IPS-20b (cell line): ENCODE results near the gene OMG.
"Not testable (repeated sequence)": the region's sequence is repeated elsewhere in the genome, so short reads cannot be mapped to it uniquely, and the experiment has no call there.

Source experiments
- H3K27ac ChIP-seq: one replicate; pipeline ENCODE4 v1.5.1; 2013; ENCODE audit warnings: low read length
- H3K27me3 ChIP-seq: 2 replicates; pipeline ENCODE4 v1.6.1; 2013; ENCODE audit warnings: mild to moderate bottlenecking, low read length, inconsistent platforms; ENCODE audit not compliant: insufficient read depth
- H3K36me3 ChIP-seq: 2 replicates; pipeline ENCODE4 v1.6.1; 2013; ENCODE audit warnings: low read depth, mild to moderate bottlenecking, inconsistent platforms, low read length, moderate library complexity; ENCODE audit not compliant: insufficient read depth
- H3K4me1 ChIP-seq: 2 replicates; pipeline ENCODE4 v1.6.1; 2013; ENCODE audit warnings: mild to moderate bottlenecking, control low read depth, inconsistent platforms, low read length, moderate library complexity; ENCODE audit not compliant: insufficient read depth
- H3K4me3 ChIP-seq: 2 replicates; pipeline ENCODE4 v1.5.1; 2013; ENCODE audit warnings: mild to moderate bottlenecking, low read length, inconsistent platforms
- H3K9ac ChIP-seq: 2 replicates; pipeline ENCODE4 v1.6.1; 2013; ENCODE audit warnings: low read depth, mild to moderate bottlenecking, inconsistent platforms, low read length, moderate library complexity
- H3K9me3 ChIP-seq: 2 replicates; pipeline ENCODE4 v1.6.1; 2013; ENCODE audit warnings: mild to moderate bottlenecking, low read depth, low read length, inconsistent platforms; ENCODE audit not compliant: insufficient read depth

The OMG gene

DNA sequence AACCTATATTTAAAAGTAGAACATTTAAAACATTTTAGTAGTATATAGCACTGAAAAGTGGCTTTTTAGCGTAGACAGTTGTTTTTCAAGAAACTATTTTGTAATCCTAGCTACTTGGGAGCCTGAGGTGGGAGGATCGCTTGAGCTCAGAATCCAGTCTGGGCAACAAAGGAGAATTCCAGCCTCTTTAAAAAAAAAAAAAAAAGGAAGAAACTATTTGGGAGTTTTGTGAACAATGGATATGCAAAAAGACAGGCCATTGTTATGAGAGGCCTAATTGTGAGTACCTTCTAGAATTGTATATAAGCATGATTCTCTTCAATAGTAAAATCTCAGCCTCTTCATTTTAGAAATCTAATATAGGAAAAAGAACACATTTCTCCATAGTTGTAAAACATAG, 17.6 kb downstream of the OMG start:
- no peak overlapping the region for H3K9ac ChIP-seq
- H3K27me3 ChIP-seq: no peaks in the 10 kb centered on the region
- H3K36me3 ChIP-seq: peaks cover 21% of the 10 kb centered on the region
- H3K4me1 ChIP-seq: peaks cover 9% of the 10 kb centered on the region; the same call in 1 of the 2 replicates
- H3K27ac ChIP-seq: no peak overlapping the region
- no peak overlapping the region for H3K4me3 ChIP-seq
- no peaks in the 10 kb centered on the region for H3K9me3 ChIP-seq

DNA sequence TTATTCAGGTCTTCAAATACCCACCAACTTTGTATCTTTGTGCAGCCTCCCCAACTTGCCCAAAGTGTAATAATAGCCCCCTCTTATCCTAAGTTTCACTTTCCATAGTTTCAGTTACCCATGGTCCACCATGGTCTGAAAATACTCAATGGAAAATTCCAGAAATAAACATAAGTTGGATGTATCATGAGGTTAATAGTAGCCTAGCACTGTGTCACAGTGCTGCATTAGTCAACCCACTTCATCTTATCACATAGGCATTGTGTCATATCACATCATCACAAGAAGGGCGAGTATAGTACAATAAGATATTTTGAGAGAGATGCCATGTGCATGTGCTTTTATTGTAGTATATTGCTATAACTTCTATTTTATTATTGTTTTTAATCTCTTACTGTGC, 21.9 kb downstream of the OMG start:
- no peak overlapping the region for H3K4me3 ChIP-seq
- no peak overlapping the region for H3K27ac ChIP-seq
- no peaks in the 10 kb centered on the region for H3K9me3 ChIP-seq
- peaks cover 9% of the 10 kb centered on the region; the same call in 1 of the 2 replicates for H3K4me1 ChIP-seq
- no peaks in the 10 kb centered on the region for H3K27me3 ChIP-seq
- peaks cover 20% of the 10 kb centered on the region for H3K36me3 ChIP-seq
- no peak overlapping the region for H3K9ac ChIP-seq

DNA sequence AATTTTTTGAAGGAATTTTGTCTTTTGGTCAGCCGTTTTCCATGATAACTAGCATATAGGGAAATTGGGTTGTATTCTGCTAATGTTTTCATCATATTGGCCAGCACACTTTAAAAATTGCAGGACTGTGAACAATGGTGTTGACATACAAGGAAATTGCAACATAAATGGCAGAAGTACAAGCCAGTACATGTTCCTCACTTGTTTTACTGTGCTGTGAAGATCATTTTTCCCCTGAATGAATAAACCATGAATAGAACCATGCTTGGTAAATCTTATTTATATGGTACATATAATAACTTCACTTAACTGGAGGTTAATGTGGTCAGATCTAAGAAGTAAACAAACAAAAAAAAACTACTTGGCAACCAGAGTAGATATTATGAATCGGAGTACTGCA, 22.8 kb downstream of the OMG start:
- Histone ChIP-seq H3K4me3 (no peak overlapping the region), H3K9ac (no peak overlapping the region), H3K4me1 (peaks cover 7% of the 10 kb centered on the region), H3K36me3 (peaks cover 25% of the 10 kb centered on the region), H3K27ac (no peak overlapping the region), H3K27me3 (no peaks in the 10 kb centered on the region), H3K9me3 (no peaks in the 10 kb centered on the region)

DNA sequence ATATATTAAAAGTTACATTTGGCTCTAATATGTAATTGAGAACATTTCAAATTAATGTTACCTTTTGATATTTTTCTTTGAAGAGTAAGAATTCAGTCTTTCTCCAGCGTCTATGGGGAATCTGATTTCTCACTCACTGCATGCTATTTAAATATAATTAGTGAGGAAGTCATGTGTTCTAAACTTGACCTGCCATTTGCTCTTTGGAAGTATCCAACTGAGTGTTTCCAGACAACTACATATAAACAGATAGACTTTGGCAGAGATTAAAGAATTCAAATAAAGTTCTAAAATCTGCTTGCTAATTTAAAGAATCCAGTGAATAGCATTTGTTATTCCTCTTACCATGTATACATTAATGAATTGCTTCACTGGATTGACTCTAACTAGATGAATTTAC, 23.5 kb downstream of the OMG start:
- Histone ChIP-seq H3K9me3 (no peaks in the 10 kb centered on the region), H3K27ac (no peak overlapping the region), H3K4me1 (peaks cover 7% of the 10 kb centered on the region; the same call in 1 of the 2 replicates), H3K27me3 (no peaks in the 10 kb centered on the region), H3K9ac (no peak overlapping the region), H3K36me3 (peaks cover 29% of the 10 kb centered on the region), H3K4me3 (no peak overlapping the region)

DNA sequence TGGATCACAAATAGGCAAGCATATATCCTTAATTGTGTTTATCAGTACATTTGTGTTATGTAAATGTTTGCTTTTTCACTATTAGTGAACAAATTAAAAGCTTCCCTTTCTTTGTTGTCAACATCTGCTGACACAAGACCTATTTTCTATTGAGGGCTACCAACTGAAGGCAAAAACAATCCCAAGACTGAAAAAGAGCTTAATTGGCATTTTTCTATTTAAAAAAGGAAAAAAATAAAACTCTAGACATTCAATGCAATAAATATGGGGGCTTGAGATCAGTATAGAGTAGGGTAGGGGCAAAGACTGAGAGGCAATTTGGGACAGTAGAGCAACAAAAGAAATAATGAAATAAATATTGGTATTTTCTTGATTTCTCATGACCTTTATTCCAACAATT, 24.2 kb downstream of the OMG start:
- Histone ChIP-seq H3K4me1 (peaks cover 7% of the 10 kb centered on the region; the same call in 1 of the 2 replicates), H3K9ac (no peak overlapping the region), H3K27ac (no peak overlapping the region), H3K9me3 (no peaks in the 10 kb centered on the region), H3K4me3 (no peak overlapping the region), H3K36me3 (peaks cover 31% of the 10 kb centered on the region), H3K27me3 (no peaks in the 10 kb centered on the region)

- H3K9ac ChIP-seq: no peak overlapping the region
- peaks cover 31% of the 10 kb centered on the region for H3K36me3 ChIP-seq
- H3K27me3 ChIP-seq: no peaks in the 10 kb centered on the region
- no peaks in the 10 kb centered on the region for H3K9me3 ChIP-seq
- H3K4me3 ChIP-seq: no peak overlapping the region
- no peak overlapping the region for H3K27ac ChIP-seq
- H3K4me1 ChIP-seq: peaks cover 7% of the 10 kb centered on the region; the same call in 1 of the 2 replicates
Measured at GRCh38 chr17:31272236-31272635, 24.8 kb downstream of the OMG start.

- peaks cover 34% of the 10 kb centered on the region for H3K36me3 ChIP-seq
Measured at GRCh38 chr17:31269578-31269983, 27.5 kb downstream of the OMG start.

DNA sequence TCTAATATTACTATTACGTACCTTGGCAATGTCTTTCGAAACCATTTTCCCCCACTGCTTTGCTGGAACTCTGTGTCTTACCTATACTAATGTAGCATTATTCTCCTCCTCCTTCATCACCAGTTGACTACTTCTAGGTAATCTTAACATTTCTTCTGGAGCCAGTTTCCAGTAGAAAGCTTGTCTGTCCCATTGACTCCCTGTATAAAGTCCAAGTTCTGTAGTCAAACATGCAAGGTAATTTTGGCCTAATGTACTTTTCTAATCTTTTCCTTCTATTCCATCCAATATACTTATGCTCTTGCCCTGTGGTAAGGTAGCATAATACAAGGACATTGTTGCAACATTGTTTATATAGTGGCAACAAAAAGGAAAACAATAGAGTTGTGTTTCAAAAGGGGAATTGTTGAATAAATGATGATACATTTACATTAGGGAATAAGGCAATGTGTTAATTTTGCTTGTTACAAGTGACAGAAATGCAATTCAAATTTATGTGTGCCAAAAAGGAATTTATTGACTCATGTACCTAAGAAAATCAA, 27.9 kb downstream of the OMG start:
- peak overlapping the region; percentile 32 for H3K27ac ChIP-seq
- H3K9ac ChIP-seq: peak overlapping the region; percentile 5; the same call in 1 of the 2 replicates
- no peak overlapping the region for H3K4me3 ChIP-seq
- H3K9me3 ChIP-seq: no peaks in the 10 kb centered on the region
- H3K27me3 ChIP-seq: no peaks in the 10 kb centered on the region
- H3K36me3 ChIP-seq: peaks cover 34% of the 10 kb centered on the region
- H3K4me1 ChIP-seq: peaks cover 7% of the 10 kb centered on the region; the same call in 1 of the 2 replicates

More at GRCh38 chr17:31269578-31269983, 27.5 kb downstream of the OMG start:
- no peak overlapping the region for H3K4me3 ChIP-seq
- H3K27ac ChIP-seq: peak overlapping the region; percentile 32
- peaks cover 7% of the 10 kb centered on the region; the same call in 1 of the 2 replicates for H3K4me1 ChIP-seq
- no peaks in the 10 kb centered on the region for H3K27me3 ChIP-seq
- H3K9ac ChIP-seq: peak overlapping the region; percentile 30; the same call in 1 of the 2 replicates
- H3K9me3 ChIP-seq: no peaks in the 10 kb centered on the region

DNA sequence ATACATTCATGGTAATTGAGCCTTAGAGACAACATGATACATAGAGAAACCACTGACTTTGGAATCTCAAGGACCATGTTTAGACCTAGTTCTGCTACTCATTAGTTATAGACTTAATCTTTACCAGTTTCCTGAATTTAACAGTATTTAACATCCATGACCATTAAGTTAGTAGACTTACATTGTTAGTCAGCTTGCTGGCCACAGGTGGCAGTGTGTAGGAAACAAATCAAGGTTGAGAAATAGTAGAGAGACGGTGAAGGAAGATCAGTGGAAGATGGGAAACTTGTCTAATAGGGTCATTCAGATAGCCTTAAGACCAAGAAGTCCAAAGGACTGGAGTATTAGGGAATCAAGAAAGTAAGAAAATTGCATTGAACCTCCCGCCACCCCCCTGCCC, 31.0 kb downstream of the OMG start:
- peaks cover 42% of the 10 kb centered on the region for H3K36me3 ChIP-seq
- H3K4me1 ChIP-seq: peaks cover 7% of the 10 kb centered on the region; the same call in 1 of the 2 replicates
- no peaks in the 10 kb centered on the region for H3K9me3 ChIP-seq
- H3K27me3 ChIP-seq: no peaks in the 10 kb centered on the region
- H3K9ac ChIP-seq: no peak overlapping the region
- no peak overlapping the region for H3K27ac ChIP-seq
- H3K4me3 ChIP-seq: no peak overlapping the region

GRCh38 chr17:31262923-31263322, 34.1 kb downstream of the OMG start:
- not testable (repeated sequence) for H3K27ac ChIP-seq, H3K4me1 ChIP-seq, H3K4me3 ChIP-seq, H3K9ac ChIP-seq, H3K9me3 ChIP-seq, H3K27me3 ChIP-seq
- H3K36me3 ChIP-seq: peaks cover 45% of the 10 kb centered on the region

DNA sequence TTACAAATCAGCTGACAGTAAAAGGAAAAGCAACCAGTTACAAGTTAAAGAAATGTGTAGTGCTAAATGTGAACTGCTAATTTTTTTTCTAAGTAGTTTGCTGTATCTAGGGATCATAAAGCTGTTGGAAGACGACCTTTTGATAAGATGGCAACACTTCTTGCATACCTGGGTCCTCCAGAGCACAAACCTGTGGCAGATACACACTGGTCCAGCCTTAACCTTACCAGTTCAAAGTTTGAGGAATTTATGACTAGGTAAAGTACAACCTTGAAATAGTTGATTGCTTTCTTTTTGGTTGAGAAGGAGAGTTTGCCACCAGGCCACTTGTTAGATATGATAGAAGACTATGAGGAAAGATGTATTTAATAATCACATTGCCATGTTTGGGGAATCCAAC, 35.4 kb downstream of the OMG start:
- no peaks in the 10 kb centered on the region for H3K4me1 ChIP-seq
- peaks cover 38% of the 10 kb centered on the region for H3K36me3 ChIP-seq
- no peak overlapping the region for H3K27ac ChIP-seq
- no peak overlapping the region for H3K4me3 ChIP-seq
- H3K27me3 ChIP-seq: no peaks in the 10 kb centered on the region
- H3K9me3 ChIP-seq: no peaks in the 10 kb centered on the region
- H3K9ac ChIP-seq: no peak overlapping the region

DNA sequence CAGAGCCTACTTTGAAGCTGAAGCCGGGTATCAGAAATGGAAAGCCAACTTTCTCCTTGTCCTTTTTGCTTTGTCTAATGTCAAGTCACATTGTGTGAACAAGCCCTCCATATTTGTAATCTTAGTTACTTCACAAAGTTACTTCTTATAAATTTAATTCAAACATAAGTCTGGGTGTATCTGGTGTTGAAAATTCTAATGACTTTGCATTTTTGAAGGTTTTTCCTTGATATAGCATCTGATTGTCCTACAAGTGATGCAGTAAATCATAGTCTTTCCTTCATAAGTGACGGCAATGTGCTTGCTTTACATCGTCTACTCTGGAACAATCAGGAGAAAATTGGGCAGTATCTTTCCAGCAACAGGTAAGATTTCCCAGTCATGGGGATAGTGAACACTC, 36.9 kb downstream of the OMG start:
- H3K27ac ChIP-seq: no peak overlapping the region
- peaks cover 26% of the 10 kb centered on the region for H3K36me3 ChIP-seq
- H3K9ac ChIP-seq: no peak overlapping the region
- no peaks in the 10 kb centered on the region for H3K27me3 ChIP-seq
- no peak overlapping the region for H3K4me3 ChIP-seq
- no peaks in the 10 kb centered on the region for H3K9me3 ChIP-seq
- no peaks in the 10 kb centered on the region for H3K4me1 ChIP-seq
